Measurements from ENCODE around the gene MACC1.
"Not testable (repeated sequence)": the region's sequence is repeated elsewhere in the genome, so short reads cannot be mapped to it uniquely, and the experiment has no call there.

MACC1 gene

GRCh38 chr7:20207811-20208210, 9.4 kb downstream of the MACC1 start:
- DNase-seq (ENCODE audit: low spot score) = not testable (repeated sequence)

- DNase-seq (ENCODE audit: low spot score) = no peak
Observed at GRCh38 chr7:20206104-20206896, 10.9 kb downstream of the MACC1 start.

GRCh38 chr7:20203316-20203715, 13.9 kb downstream of the MACC1 start:
- no peak for DNase-seq (ENCODE audit: low spot score)

GRCh38 chr7:20201380-20201779, 15.8 kb downstream of the MACC1 start:
- DNase-seq (ENCODE audit: low spot score) = no peak

GRCh38 chr7:20200971-20201370, 16.2 kb downstream of the MACC1 start:
- DNase-seq (ENCODE audit: low spot score) = no peak

DNA sequence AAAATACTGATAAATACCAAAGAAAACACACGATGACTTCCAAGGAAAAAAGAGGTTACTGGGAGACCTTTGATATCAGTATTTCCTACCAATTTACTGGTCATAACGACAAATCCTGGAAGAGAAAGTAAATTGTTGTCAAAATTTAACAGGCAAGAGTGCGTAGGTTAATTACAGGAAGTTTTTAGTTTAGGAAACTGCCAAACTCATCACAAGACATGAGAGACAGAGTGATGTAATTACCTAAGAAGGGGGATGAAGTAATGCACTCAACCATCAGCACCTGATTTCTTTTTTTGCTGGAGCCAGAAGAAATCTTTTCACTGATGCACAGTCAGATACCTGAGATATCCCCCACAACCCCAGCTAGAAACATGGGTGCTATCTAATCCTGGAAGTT, 16.8 kb downstream of the MACC1 start:
- no peak for DNase-seq (ENCODE audit: low spot score)

DNA sequence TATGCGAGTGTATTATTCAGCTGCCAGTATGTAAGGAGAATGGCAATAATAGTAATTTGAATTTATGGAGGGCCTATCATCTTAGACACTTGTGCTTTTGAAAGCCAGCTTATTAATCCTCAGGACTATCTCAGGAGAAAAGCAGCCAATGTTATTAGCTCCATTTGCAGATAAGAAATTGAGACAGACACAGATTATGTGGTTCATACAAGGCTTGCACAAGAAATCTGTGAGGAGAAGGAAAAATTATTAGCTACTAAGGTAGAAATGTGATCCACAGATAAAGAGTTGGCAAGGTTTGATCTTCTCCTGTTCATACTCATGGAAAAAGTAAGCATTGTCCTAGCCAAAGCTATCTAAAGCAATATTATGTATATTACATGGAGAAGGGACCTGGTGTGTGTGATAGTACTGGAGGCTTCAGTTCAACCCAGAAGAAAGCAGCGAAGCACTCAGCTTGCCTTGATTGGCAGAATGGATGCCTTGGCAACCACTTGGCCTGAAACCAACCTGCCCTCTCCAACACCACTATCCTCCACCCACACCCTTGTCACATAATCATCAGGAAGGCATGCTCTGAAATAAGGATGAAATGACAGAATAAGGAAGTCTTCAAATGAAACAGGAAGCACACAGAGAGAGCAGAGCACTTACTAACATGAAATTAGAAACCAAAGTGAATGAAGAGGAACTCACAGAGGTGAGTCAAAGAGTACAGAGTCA, 18.0 kb downstream of the MACC1 start:
- no peak for DNase-seq (ENCODE audit: low spot score)

DNA sequence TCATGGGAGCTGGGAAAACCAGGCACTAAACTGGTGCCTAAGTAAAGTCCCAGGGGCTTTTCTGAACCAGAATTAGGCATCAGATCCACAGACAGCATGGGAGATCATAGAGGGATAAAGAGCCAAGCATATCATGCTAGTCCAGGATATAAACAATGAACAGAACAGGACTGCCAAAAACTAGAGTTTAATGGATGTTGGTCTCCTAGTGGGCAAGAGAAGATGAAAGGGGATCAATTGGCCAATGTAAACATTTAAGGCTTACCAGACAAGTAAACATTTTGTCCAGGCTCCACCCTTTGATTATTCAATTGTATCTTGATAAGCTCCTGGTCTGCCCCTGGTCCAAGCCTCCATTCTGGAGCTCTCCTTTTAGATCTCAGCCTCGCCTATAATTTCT, 18.9 kb downstream of the MACC1 start:
- no peak for DNase-seq (ENCODE audit: low spot score)

DNA sequence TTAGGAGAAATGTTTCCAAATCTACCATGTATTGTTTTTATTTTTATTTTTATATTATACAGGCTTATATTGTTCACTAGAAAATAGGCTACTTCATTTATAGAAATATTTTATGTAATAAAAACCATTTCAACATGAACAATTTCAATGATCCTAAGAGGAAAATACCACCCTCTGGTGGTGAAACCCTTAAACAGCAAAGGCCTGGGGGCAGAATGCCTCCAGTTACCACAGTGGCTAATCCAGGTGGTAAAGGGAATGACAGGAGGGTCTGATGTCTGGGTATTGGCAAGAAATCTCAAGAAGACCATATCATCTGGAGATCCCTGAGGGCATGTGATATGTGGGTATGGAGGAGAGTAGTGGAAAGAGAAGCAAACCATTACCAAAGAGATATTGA, 19.3 kb downstream of the MACC1 start:
- DNase-seq (ENCODE audit: low spot score) = no peak

- DNase-seq (ENCODE audit: low spot score) = no peak
Observed at GRCh38 chr7:20197125-20197748, 19.9 kb downstream of the MACC1 start.

GRCh38 chr7:20194343-20194995, 22.7 kb downstream of the MACC1 start:
- no peak for DNase-seq (ENCODE audit: low spot score)

DNA sequence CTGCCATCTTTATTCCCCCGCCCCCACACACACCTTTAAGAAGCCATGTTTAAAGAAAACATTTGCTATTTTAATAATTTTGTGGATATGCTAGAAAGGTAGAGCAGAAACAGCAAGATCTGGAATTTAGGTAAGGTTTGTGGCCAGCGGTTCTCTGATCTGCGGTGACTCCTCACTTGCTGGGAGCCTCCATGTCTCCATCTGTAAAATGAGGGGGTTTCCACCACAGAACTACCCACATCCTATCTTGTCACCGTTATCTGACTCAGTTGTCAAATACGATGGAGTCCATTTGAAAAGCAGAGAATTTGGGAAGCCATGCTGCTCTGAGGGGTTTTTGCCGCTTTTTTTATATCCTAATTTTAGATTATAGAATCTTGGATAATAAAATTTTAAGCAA, 23.3 kb downstream of the MACC1 start:
- no peak for DNase-seq (ENCODE audit: low spot score)

- DNase-seq (ENCODE audit: low spot score) = no peak
Observed at GRCh38 chr7:20193242-20193777, 23.9 kb downstream of the MACC1 start.

DNA sequence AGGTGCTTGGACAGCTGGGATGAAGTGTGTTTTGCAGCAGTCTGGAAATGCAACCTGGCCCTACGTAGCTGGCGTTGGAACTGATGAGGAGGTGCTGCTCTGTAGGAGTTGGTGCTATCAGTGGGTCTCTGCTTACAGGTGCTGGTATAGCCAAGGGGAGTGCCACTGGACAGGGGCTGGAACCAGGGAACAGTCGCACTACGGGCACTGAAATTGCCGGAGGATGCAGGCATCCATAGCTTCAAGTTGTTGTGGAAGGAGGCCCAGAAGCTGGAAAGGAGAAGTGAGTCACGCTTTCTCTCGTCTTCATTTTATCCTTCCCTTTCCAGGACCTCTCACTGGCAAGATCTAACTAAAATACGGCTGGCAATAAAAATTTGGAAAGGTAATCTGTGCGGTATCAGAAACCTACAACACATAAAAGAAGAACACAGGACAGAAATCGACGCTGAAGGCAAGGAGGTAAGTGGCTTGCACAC, 25.8 kb downstream of the MACC1 start:
- DNase-seq (ENCODE audit: low spot score) = no peak

GRCh38 chr7:20190560-20191390, 26.4 kb downstream of the MACC1 start:
- DNase-seq (ENCODE audit: low spot score) = no peak

DNA sequence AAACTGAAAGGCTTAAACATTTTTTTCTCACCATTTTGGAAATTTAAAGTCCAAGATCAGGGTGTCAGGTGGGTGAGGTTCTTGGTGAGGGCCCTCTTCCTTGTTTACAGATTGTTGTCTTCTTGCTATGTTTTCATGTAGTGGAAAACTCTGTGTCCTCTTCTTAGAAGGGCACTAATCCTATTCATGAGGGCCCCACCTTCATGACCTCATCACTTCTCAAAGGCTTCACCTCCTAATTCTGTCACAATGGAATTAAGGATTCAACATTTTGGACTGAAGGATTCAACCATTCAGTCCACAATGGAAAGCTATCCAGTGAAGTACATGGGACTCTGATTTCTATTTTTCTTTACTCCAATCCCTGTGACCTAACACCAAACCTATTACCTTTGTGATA, 27.3 kb downstream of the MACC1 start:
- no peak for DNase-seq (ENCODE audit: low spot score)

DNA sequence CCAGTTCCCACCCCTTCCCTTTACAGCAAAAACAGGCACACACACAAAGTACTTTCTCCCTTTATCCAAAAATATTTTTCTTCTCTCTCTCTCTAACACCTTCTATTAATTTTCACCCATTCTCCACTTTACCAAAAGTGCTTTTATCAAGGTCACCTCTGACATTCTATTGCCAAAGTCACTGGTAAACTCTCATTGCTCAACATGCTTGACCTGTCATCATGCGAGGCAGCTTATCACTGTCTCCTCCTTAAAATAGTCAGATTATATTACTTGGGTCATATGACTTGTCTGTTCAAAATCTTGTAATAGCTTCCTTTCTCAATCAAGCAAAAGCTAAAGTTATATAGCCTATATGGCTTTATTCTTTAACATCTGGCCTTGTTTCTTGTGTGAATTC, 28.6 kb downstream of the MACC1 start:
- DNase-seq (ENCODE audit: low spot score) = no peak

DNA sequence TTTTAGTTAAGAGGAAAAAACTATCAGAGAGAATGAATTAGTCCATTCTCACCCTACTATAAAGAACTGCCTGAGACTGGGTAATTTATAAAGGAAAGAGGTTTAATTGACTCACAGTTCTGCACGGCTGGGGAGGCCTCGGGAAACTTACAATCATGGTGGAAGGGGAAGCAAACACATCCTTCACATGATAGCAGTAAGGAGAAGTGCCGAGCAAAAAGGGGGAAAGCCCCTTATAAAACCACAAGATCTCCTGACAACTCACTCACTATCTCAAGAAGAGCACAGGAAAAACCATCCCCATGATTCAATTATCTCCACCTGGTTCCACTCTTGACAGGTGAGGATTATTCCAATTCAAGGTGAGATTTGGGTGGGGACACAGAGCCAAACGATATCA, 29.3 kb downstream of the MACC1 start:
- not testable (repeated sequence) for DNase-seq (ENCODE audit: low spot score)

DNA sequence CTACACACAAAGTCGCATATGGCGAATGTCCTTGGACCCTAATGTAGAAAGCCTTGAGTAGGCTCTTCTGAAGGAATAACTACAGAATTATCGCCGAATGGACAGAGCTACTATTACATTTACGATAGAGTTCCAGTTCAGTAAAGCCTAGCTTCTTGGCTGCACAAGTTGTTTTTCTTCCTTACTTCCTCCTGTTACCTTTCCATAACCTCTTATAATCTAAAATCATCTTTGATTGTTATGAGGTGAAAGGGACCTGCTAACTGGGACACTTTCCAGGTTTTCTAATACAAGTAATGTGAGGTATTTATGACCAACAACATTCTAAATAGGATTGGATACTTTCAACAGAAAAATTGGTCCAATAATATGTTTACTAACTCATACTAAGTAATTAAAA, 31.2 kb downstream of the MACC1 start:
- DNase-seq (ENCODE audit: low spot score) = no peak

- DNase-seq (ENCODE audit: low spot score) = no peak
Observed at GRCh38 chr7:20183086-20183485, 34.1 kb downstream of the MACC1 start.

DNA sequence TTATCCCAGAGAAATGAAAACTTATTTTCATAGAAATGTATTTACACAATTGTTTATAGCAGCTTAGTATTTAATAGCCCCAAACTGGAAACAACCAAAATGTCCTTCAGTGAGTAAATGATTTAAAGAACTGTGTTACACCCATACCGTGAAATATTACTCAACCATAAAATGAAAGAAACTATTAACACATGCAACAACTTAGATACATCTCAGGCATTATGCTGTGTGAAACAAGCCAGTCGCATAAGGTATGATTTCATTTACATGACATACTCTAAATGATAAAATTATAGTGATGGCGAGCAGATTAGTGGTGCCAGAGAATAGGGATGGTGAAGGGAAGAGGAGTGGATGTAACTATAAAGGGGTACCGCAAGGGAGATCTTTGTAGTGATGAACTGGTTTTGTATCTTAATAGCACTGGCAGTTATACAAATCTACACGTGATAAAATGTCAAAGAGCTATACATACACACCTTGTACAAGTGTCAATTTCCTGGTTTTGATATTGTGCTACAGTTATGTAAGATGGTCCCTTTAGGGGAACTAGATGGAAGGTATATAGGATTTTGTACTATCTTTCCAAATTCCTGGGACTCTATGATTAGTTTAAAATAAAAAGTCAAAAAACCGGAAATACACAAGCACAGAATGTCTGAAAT, 40.5 kb downstream of the MACC1 start:
- no peak for DNase-seq (ENCODE audit: low spot score)
